ENCODE data around the gene RPS6KB2.
A peak's percentile ranks its signal among the peaks of the same experiment; 100 is the strongest.

RPS6KB2 gene

GRCh38 chr11:67428052-67429001 is at the start of gene RPS6KB2:
Gene RPS6KB2, plus strand, starts transcription at chr11:67428494. Its CDS starts 52 bp downstream, at chr11:67428546.
- DNase-seq (ENCODE audit: low spot score in 2 of 2) (peak; percentile 98 to 99), ATAC-seq (replicated peaks; ENCODE audit: extremely low read depth, poor library complexity, severe bottlenecking) (peak; percentile 86)
- Mint-ChIP-seq H3K27ac (ENCODE audit: low read depth) (peak within 1 kb of the TSS; percentile 96), H3K4me3 (peak within 1 kb of the TSS; percentile 90), H3K36me3 (ENCODE audit: insufficient read depth) (peaks cover 31% of the 10 kb centered on the region), H3K9me3 (no peaks in the 10 kb centered on the region), H3K27me3 (no peaks in the 10 kb centered on the region), H3K4me1 (peaks cover 32% of the 10 kb centered on the region)

GRCh38 chr11:67378544-67378943 is 49.8 kb upstream of the RPS6KB2 start:
- ATAC-seq (replicated peaks; ENCODE audit: extremely low read depth, poor library complexity, severe bottlenecking) (no peak), DNase-seq (ENCODE audit: low spot score in 2 of 2) (no peak)
- Mint-ChIP-seq H3K36me3 (ENCODE audit: insufficient read depth) (peaks cover 4% of the 10 kb centered on the region), H3K4me3 (no peak overlapping the region), H3K9me3 (no peaks in the 10 kb centered on the region), H3K27me3 (no peaks in the 10 kb centered on the region), H3K4me1 (peaks cover 27% of the 10 kb centered on the region), H3K27ac (ENCODE audit: low read depth) (no peak overlapping the region)

GRCh38 chr11:67379061-67380058 is 48.9 kb upstream of the RPS6KB2 start:
- peaks cover 21% of the 10 kb centered on the region for H3K4me1 Mint-ChIP-seq
- no peak for DNase-seq (ENCODE audit: low spot score in 2 of 2)
- H3K4me3 Mint-ChIP-seq: no peak overlapping the region
- no peak for ATAC-seq (replicated peaks; ENCODE audit: extremely low read depth, poor library complexity, severe bottlenecking)
- no peaks in the 10 kb centered on the region for H3K27me3 Mint-ChIP-seq
- peaks cover 2% of the 10 kb centered on the region for H3K36me3 Mint-ChIP-seq (ENCODE audit: insufficient read depth)
- H3K9me3 Mint-ChIP-seq: no peaks in the 10 kb centered on the region
- no peak overlapping the region for H3K27ac Mint-ChIP-seq (ENCODE audit: low read depth)

DNA sequence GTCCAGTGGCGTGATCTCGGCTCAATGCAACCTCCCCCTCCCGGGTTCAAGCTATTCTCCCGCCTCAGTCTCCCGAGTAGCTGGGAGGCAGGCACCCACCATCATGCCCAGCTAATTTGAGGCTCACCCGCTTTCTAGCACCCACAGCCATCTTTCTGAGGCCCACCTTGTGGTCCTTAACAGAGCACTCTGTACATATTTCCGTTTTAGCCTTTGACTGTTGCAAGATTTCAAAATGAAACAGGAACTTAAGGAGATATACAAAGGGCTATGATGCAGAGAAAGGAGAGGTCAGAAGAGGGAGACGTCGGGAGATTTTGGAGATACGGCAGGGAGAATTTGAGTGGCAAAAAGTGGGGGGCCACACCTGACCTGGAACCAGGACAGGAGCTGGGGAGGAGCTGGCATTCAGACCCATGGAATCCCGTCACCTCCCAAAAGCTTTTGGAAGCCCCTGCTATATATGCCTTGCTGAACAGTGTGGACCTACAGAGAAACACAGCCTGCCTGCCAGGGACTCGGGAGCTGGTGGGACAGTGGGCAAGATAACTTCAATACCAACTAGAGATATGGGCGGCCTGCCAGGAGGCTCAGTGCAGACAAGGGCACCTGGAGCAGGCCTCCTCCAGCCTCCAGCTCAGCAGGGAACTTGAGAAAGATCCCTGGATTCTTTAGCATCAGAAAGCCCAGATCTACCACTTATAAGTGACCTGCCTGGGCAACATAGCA is 46.9 kb upstream of the RPS6KB2 start:
- Mint-ChIP-seq H3K36me3 (ENCODE audit: insufficient read depth) (peaks cover 4% of the 10 kb centered on the region), H3K27ac (ENCODE audit: low read depth) (peak overlapping the region; percentile 12), H3K4me3 (no peak overlapping the region), H3K9me3 (no peaks in the 10 kb centered on the region), H3K27me3 (no peaks in the 10 kb centered on the region), H3K4me1 (peaks cover 18% of the 10 kb centered on the region)
- DNase-seq (ENCODE audit: low spot score in 2 of 2) (no peak), ATAC-seq (replicated peaks; ENCODE audit: extremely low read depth, poor library complexity, severe bottlenecking) (no peak)

DNA sequence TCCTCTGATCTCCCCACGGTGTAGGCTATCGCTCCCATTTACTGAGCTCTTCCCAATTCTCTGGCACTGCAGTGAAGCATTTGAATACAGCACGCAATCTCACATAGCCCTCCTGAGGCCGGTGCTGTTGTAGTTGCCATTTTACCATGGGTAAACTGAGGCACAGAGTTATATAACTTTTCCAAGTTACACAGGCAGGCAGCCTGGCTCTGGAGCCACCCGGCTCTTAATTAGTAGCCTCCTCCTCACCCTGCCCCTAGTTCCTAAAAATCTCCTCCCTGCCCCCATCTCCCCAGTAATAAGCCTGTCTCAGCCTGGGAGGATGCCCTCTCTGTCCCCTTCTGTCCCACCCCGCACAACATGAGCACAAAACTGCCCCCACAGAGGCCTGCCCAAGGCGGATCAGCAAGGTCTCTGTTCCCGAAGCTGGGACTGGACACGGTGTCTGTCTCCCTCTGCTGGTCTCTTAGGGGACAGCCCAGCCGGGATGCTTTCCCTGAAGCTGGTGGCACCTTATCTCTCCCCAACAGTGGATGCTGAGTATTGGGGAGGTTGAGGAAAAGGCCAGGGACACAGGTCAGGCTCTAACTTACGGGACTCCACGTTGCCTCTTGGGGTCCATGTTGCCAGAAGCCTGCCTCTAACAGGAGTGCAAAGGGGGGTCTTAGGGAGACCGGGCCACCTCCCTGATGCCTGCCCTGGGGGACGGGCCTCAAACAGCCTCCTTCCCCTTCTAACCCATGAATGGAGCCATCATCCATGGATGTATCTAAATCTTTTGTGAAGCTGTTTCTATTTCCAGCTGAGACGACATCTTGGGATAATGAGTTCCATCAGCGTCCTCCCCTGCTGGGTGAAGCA is 45.8 kb upstream of the RPS6KB2 start:
- Mint-ChIP-seq H3K4me1 (peaks cover 21% of the 10 kb centered on the region), H3K9me3 (no peaks in the 10 kb centered on the region), H3K27me3 (no peaks in the 10 kb centered on the region), H3K4me3 (no peak overlapping the region), H3K36me3 (ENCODE audit: insufficient read depth) (peaks cover 4% of the 10 kb centered on the region), H3K27ac (ENCODE audit: low read depth) (peak overlapping the region; percentile 2)
- peak; percentile 77 to 85 for DNase-seq (ENCODE audit: low spot score in 2 of 2)
- ATAC-seq (replicated peaks; ENCODE audit: extremely low read depth, poor library complexity, severe bottlenecking): peak; percentile 80

DNA sequence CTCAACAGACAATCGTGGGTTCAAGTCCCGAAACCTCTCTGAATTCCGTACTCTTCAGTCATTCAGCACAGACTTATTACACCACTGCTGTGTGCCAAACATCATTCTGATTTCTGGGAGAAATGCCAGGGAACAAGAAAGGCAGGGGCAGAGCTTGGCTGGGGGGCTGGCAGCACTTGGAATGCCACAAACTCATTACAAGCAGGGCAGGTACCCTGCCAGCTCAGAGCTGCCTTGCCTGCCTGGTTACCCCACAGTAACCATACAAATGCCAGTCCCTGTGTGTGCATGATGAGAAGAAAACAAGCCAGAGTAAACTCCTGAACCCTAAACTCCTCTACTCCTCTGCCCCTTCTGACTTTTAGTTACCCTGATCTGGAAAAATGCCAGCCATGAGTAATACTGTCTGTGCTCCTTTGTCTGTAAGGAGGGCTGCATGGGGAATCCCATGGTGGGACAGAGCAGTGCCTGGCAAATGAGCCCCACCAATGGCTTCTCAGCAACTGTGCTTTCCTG is 43.4 kb upstream of the RPS6KB2 start:
- H3K27me3 Mint-ChIP-seq: no peaks in the 10 kb centered on the region
- H3K36me3 Mint-ChIP-seq (ENCODE audit: insufficient read depth): peaks cover 4% of the 10 kb centered on the region
- DNase-seq (ENCODE audit: low spot score in 2 of 2): no peak
- no peak overlapping the region for H3K4me3 Mint-ChIP-seq
- H3K27ac Mint-ChIP-seq (ENCODE audit: low read depth): no peak overlapping the region
- no peak for ATAC-seq (replicated peaks; ENCODE audit: extremely low read depth, poor library complexity, severe bottlenecking)
- H3K4me1 Mint-ChIP-seq: peaks cover 33% of the 10 kb centered on the region
- no peaks in the 10 kb centered on the region for H3K9me3 Mint-ChIP-seq

DNA sequence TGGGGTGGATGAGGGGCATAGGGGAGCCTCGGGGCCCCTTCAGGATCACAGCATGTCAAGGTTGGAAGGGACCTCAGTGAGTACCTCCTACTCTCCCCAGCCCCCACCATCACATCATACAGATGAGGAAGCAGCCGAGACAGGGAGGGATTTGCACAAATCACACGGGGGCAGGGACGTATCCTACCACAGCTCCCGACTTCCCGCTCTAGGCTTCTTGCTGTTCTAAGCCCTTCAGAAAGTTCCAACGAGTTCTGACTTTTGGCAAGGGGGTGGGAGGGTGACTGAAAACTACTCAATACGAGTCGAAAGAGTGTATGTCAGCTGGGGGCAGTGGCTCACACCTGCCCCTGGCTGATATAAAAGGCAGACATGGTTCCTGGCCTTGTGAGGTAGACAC is 41.2 kb upstream of the RPS6KB2 start:
- H3K4me3 Mint-ChIP-seq: no peak overlapping the region
- H3K9me3 Mint-ChIP-seq: no peaks in the 10 kb centered on the region
- H3K36me3 Mint-ChIP-seq (ENCODE audit: insufficient read depth): peaks cover 11% of the 10 kb centered on the region
- peaks cover 33% of the 10 kb centered on the region for H3K4me1 Mint-ChIP-seq
- ATAC-seq (replicated peaks; ENCODE audit: extremely low read depth, poor library complexity, severe bottlenecking): no peak
- H3K27me3 Mint-ChIP-seq: no peaks in the 10 kb centered on the region
- H3K27ac Mint-ChIP-seq (ENCODE audit: low read depth): peak overlapping the region; percentile 49
- DNase-seq (ENCODE audit: low spot score in 2 of 2): no peak

DNA sequence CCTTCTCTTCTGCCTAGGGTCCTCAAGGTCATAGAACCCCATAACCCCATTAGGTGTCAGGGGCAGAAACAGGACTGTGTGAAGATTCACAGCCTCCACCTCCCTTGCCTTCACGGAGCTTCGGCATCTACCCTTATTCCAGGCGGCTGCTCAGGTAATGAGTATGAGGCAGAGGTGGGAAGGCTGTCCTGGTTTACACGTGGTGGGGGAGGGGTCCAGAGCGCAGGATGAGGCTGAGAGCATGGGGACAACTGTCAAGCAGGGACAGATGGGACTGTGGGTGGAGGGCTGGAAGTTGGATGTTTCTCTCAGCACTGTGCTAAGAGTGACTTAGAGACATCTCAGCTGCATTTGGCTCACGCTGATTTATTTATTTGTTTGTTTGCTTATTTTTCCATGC is 40.8 kb upstream of the RPS6KB2 start:
- no peaks in the 10 kb centered on the region for H3K9me3 Mint-ChIP-seq
- no peaks in the 10 kb centered on the region for H3K27me3 Mint-ChIP-seq
- no peak for DNase-seq (ENCODE audit: low spot score in 2 of 2)
- peak overlapping the region; percentile 49 for H3K27ac Mint-ChIP-seq (ENCODE audit: low read depth)
- H3K36me3 Mint-ChIP-seq (ENCODE audit: insufficient read depth): peaks cover 9% of the 10 kb centered on the region
- H3K4me3 Mint-ChIP-seq: no peak overlapping the region
- ATAC-seq (replicated peaks; ENCODE audit: extremely low read depth, poor library complexity, severe bottlenecking): no peak
- H3K4me1 Mint-ChIP-seq: peaks cover 33% of the 10 kb centered on the region

GRCh38 chr11:67389477-67389876 is 38.8 kb upstream of the RPS6KB2 start:
- Mint-ChIP-seq H3K36me3 (ENCODE audit: insufficient read depth) (peaks cover 12% of the 10 kb centered on the region), H3K27me3 (no peaks in the 10 kb centered on the region), H3K27ac (ENCODE audit: low read depth) (peak overlapping the region; percentile 30), H3K4me3 (peak overlapping the region; percentile 69), H3K4me1 (peaks cover 44% of the 10 kb centered on the region), H3K9me3 (no peaks in the 10 kb centered on the region)
- ATAC-seq (replicated peaks; ENCODE audit: extremely low read depth, poor library complexity, severe bottlenecking) (no peak), DNase-seq (ENCODE audit: low spot score in 2 of 2) (no peak)

GRCh38 chr11:67390947-67391303 is 37.4 kb upstream of the RPS6KB2 start:
- DNase-seq (ENCODE audit: low spot score in 2 of 2) (no peak), ATAC-seq (replicated peaks; ENCODE audit: extremely low read depth, poor library complexity, severe bottlenecking) (no peak)
- Mint-ChIP-seq H3K4me3 (peak overlapping the region; percentile 85), H3K27ac (ENCODE audit: low read depth) (no peak overlapping the region), H3K27me3 (no peaks in the 10 kb centered on the region), H3K36me3 (ENCODE audit: insufficient read depth) (peaks cover 9% of the 10 kb centered on the region), H3K9me3 (no peaks in the 10 kb centered on the region), H3K4me1 (peaks cover 44% of the 10 kb centered on the region)
